Lower leg skin (tissue), 4 donors: ENCODE measurements around the gene OGA. TPM values are rescaled to one million over a fixed set of nuclear protein-coding genes. Genes with fewer than 3 reads are reported as not detected.

Experiments
- DNase-seq, 2 donors: peaks; one replicate each; pipeline ENCODE4 v3.0.0-alpha.2; 2019; ENCODE audit warnings: low spot score in 2 of 2
- H3K4me3 ChIP-seq: fragments of 200-600 bp; sonication (generic); 2 replicates; pipeline ENCODE4 v1.5.1; 2017; ENCODE audit warnings: mild to moderate bottlenecking, low read depth; ENCODE audit not compliant: poor library complexity, severe bottlenecking
- CTCF ChIP-seq, 3 donors: fragments of 450-650 bp; IDR thresholded peaks; one replicate each; pipeline ENCODE4 v1.5.1; 2016; ENCODE audit warnings: antibody characterized with exemption in 3 of 3, mild to moderate bottlenecking in 3 of 3, moderate library complexity in 2 of 3
- POLR2A ChIP-seq, 2 donors: fragments of 450-650 bp; IDR thresholded peaks; one replicate each; pipeline ENCODE4 v1.6.1; 2016 to 2017; ENCODE audit warnings: antibody characterized with exemption in 2 of 2, mild to moderate bottlenecking in 1 of 2, moderate library complexity in 1 of 2
- WGBS, 2 donors: methylation state at CpG; one replicate each; pipeline ENCODE4 v1.1.5; 2018; 5-methylcytosine and 5-hydroxymethylcytosine counted together
- intact Hi-C: fragments of 100-400 bp; cut with DNase I; formaldehyde crosslinking; loops from one replicate; pipeline ENCODE4 v1.15.0; 2023; ENCODE audit warnings: low total_unique reads
- total RNA-seq, 4 donors: library from RNA; depleted of rRNA; stranded (reverse); fragments of >200 nt; gene quantifications; one replicate each; pipeline ENCODE4 v1.1.0, GENCODE V29; 2016

The OGA gene
- total RNA-seq, 4 donors from 2014 or later, result 72.2 to 188 (median 116) TPM

GRCh38 chr10:101785801-101786200, 32.4 kb downstream of the OGA start:
- WGBS, 2 donors, result 78 to 83% methylated on average over 2 of the region's 2 CpGs
- TF ChIP-seq POLR2A (IDR thresholded peaks at IDR 0.05) (no peak), CTCF (IDR thresholded peaks at IDR 0.05) (no peak)
- no peak for DNase-seq
- no peak overlapping the region for H3K4me3 ChIP-seq
- intact Hi-C loops, result no loop called here

- intact Hi-C loops, result loop anchor here (5.0 kb wide), 1 partner anchor 182 kb away; no protein-coding TSS in a partner anchor
- no peak for TF ChIP-seq POLR2A (IDR thresholded peaks at IDR 0.05)
- no peak for TF ChIP-seq CTCF (IDR thresholded peaks at IDR 0.05)
Observed at GRCh38 chr10:101784558-101784957, 33.7 kb downstream of the OGA start.

GRCh38 chr10:101783736-101784118, 34.5 kb downstream of the OGA start:
- no peak for TF ChIP-seq CTCF (IDR thresholded peaks at IDR 0.05)
- no peak for TF ChIP-seq POLR2A (IDR thresholded peaks at IDR 0.05)
- H3K4me3 ChIP-seq, result no peak overlapping the region
- DNase-seq, result no peak
- 40 to 44% methylated on average over 10 of the region's 10 CpGs for WGBS, 2 donors
- intact Hi-C loops, result loop anchor here (5.0 kb wide), 1 partner anchor 181 kb away; no protein-coding TSS in a partner anchor

More at GRCh38 chr10:101784558-101784957, 33.7 kb downstream of the OGA start:
- H3K4me3 ChIP-seq, result no peak overlapping the region
- DNase-seq, result no peak
- 88 to 90% methylated on average over 2 of the region's 2 CpGs for WGBS, 2 donors

GRCh38 chr10:101782811-101783735, 35.2 kb downstream of the OGA start, which contains the start of gene NPM3:
NPM3 (minus strand) TSS chr10:101783446; CDS start chr10:101783390, 56 bp downstream.
- intact Hi-C loops, result loop anchor here (5.0 kb wide), 1 partner anchor 181 kb away; no protein-coding TSS in a partner anchor
- peak within 1 kb of the TSS; percentile 31 for H3K4me3 ChIP-seq
- 1% methylated on average over 56 to 57 of the region's 57 CpGs for WGBS, 2 donors
- DNase-seq, result peak; percentile 81 to 95
- TF ChIP-seq CTCF (IDR thresholded peaks at IDR 0.05), result no peak
- TF ChIP-seq POLR2A (IDR thresholded peaks at IDR 0.05), result no peak

GRCh38 chr10:101781984-101782810, 36.0 kb downstream of the OGA start:
- WGBS, 2 donors, result 57% methylated on average over 17 of the region's 17 CpGs
- intact Hi-C loops, result loop anchor here (5.0 kb wide), 1 partner anchor 180 kb away; no protein-coding TSS in a partner anchor
- no peak for TF ChIP-seq CTCF (IDR thresholded peaks at IDR 0.05)
- no peak for TF ChIP-seq POLR2A (IDR thresholded peaks at IDR 0.05)
- DNase-seq, result peak in 1 of 2 donors; percentile 84
- no peak overlapping the region for H3K4me3 ChIP-seq
